B cell (primary cell): ENCODE data around the gene DGAT2. TPM values are rescaled to one million over a fixed set of nuclear protein-coding genes. Genes with fewer than 3 reads are reported as not detected.

Experiments used
- ATAC-seq: fragments of 200-7000 bp; cut with Tn5 transposase; one replicate; pipeline ENCODE4 v1.10.0; 2021; ENCODE audit warnings: low read depth, mild to moderate bottlenecking, moderate number of reproducible peaks, moderate library complexity
- CTCF ChIA-PET: fragments of 350-600 bp; sonication (Branson Sonifier 250); formaldehyde crosslinking; loops from one replicate; lab custom pipeline; 2021; ENCODE audit warnings: antibody characterized with exemption, inconsistent platforms; lab: Charles Lee
- POLR2A ChIA-PET: fragments of 350-600 bp; sonication (Branson Sonifier 250); formaldehyde crosslinking; loops from one replicate; lab custom pipeline; 2021; ENCODE audit warnings: antibody characterized with exemption; lab: Charles Lee
- DNase-seq: peaks from one replicate; pipeline ENCODE4 v3.0.0; 2013
- H2AFZ ChIP-seq: 2 replicates; pipeline ENCODE4 v1.6.1; 2012; ENCODE audit warnings: mild to moderate bottlenecking, low read depth, low read length; ENCODE audit not compliant: insufficient read depth, poor library complexity, severe bottlenecking
- H3K27ac ChIP-seq, 2 donors: 1 replicate in 1 of 2; 2 replicates in 1 of 2; pipeline ENCODE4 v1.5.1; 2012 to 2013; ENCODE audit warnings: low read length in 2 of 2, mild to moderate bottlenecking in 2 of 2, moderate library complexity in 1 of 2
- H3K27me3 ChIP-seq, 4 experiments: fragments of 200-600 bp in 1 of 4; sonication (generic) in 1 of 4; replicated peaks in 1 of 4; 1 replicate in 2 of 4; 2 replicates in 2 of 4; pipeline versions ENCODE4 v1.6.1 to v1.7.0; 2013 to 2016; ENCODE audit warnings: low read length in 3 of 4, mild to moderate bottlenecking in 2 of 4, mixed read lengths in 1 of 4, moderate library complexity in 1 of 4; ENCODE audit not compliant: insufficient read depth in 4 of 4, control insufficient read depth in 3 of 4; ENCODE audit errors: control extremely low read depth in 1 of 4
- H3K36me3 ChIP-seq, 2 experiments: replicated peaks in 1 of 2; 1 replicate in 1 of 2; 2 replicates in 1 of 2; pipeline versions ENCODE4 v1.6.1 to v1.7.1; 2013; ENCODE audit warnings: low read length in 1 of 2; ENCODE audit not compliant: insufficient read depth in 2 of 2, control insufficient read depth in 1 of 2; ENCODE audit errors: control extremely low read depth in 1 of 2, extremely low read depth in 1 of 2
- H3K4me1 ChIP-seq, 2 donors: fragments of 200-600 bp in 1 of 2; sonication (generic) in 1 of 2; 1 replicate in 1 of 2; 2 replicates in 1 of 2; pipeline versions ENCODE4 v1.5.1 to v1.6.1; 2013 to 2017; ENCODE audit warnings: low read length in 2 of 2; ENCODE audit not compliant: control insufficient read depth in 2 of 2, insufficient read depth in 2 of 2
- H3K4me2 ChIP-seq: replicated peaks from 2 replicates; pipeline ENCODE3; 2012; ENCODE audit warnings: mild to moderate bottlenecking, low read depth, low read length; ENCODE audit not compliant: poor library complexity, severe bottlenecking
- H3K4me3 ChIP-seq, 5 experiments: fragments of 200-600 bp in 1 of 5; sonication (generic) in 1 of 5; 1 replicate in 3 of 5; 2 replicates in 2 of 5; pipeline versions ENCODE4 v1.5.1 to v1.7.0; 2011 to 2016; ENCODE audit warnings: low read length in 4 of 5, mild to moderate bottlenecking in 4 of 5, low read depth in 2 of 5, control low read depth in 1 of 5, moderate library complexity in 1 of 5; ENCODE audit not compliant: insufficient read depth in 1 of 5; ENCODE audit errors: control extremely low read depth in 1 of 5, extremely low read depth in 1 of 5
- H3K79me2 ChIP-seq: fragments of 200-600 bp; sonication (generic); one replicate; pipeline ENCODE4 v1.6.0; 2016; ENCODE audit warnings: low read length; ENCODE audit not compliant: control insufficient read depth, insufficient read depth
- H3K9ac ChIP-seq: fragments of 200-600 bp; sonication (generic); 2 replicates; pipeline ENCODE4 v1.6.1; 2017; ENCODE audit warnings: mild to moderate bottlenecking, low read length, moderate library complexity
- H3K9me3 ChIP-seq, 3 donors: one replicate each; pipeline versions ENCODE4 v1.6.1 to v1.7.1; 2013; ENCODE audit warnings: low read length in 2 of 3; ENCODE audit not compliant: control insufficient read depth in 2 of 3, insufficient read depth in 1 of 3; ENCODE audit errors: control extremely low read depth in 1 of 3
- H4K20me1 ChIP-seq: 2 replicates; pipeline ENCODE4 v1.6.0; 2012; ENCODE audit warnings: mild to moderate bottlenecking, low read length; ENCODE audit not compliant: insufficient read depth, control insufficient read depth, poor library complexity, severe bottlenecking
- H3K27ac Mint-ChIP-seq: one replicate; pipeline ENCODE4 v1.8.0; 2021; ENCODE audit warnings: mixed read lengths
- H3K27me3 Mint-ChIP-seq: one replicate; pipeline ENCODE4 v1.8.0; 2021; ENCODE audit warnings: mixed read lengths
- H3K4me1 Mint-ChIP-seq: one replicate; pipeline ENCODE4 v1.8.0; 2021; ENCODE audit warnings: mixed read lengths
- H3K4me3 Mint-ChIP-seq: one replicate; pipeline ENCODE4 v1.8.0; 2021; ENCODE audit warnings: mixed read lengths
- H3K9me3 Mint-ChIP-seq: one replicate; pipeline ENCODE4 v1.8.0; 2022; ENCODE audit warnings: mixed read lengths; ENCODE audit not compliant: insufficient read depth
- CTCF ChIP-seq: fragments of 200-600 bp; IDR thresholded peaks from one replicate; pipeline ENCODE4 v1.8.0; 2022; ENCODE audit warnings: antibody characterized with exemption, mild to moderate bottlenecking
- EZH2 ChIP-seq: IDR thresholded peaks from 2 replicates; pipeline ENCODE4 v1.6.1; 2012; ENCODE audit warnings: borderline replicate concordance, low read depth, mild to moderate bottlenecking, moderate library complexity, low read length; ENCODE audit not compliant: insufficient read depth, poor library complexity, severe bottlenecking
- WGBS: methylation state at CpG from one replicate; pipeline ENCODE4 v1.1.5; 2013; ENCODE audit warnings: missing lambda C conversion rate; ENCODE audit not compliant: insufficient coverage; 5-methylcytosine and 5-hydroxymethylcytosine counted together
- intact Hi-C: fragments of 100-400 bp; cut with micrococcal nuclease; formaldehyde crosslinking; loops from one replicate; pipeline ENCODE4 v1.10.0; 2022
- polyA plus RNA-seq: library from polyadenylated mRNA; depleted of rRNA; stranded (reverse); fragments of >200 nt; gene quantifications from 2 replicates; pipeline ENCODE4 v1.2.3, GENCODE V29; 2012
- total RNA-seq, 2 donors: library from RNA; stranded (reverse); fragments of 120-200 nt in 1 of 2; gene quantifications; 1 replicate in 1 of 2; 2 replicates in 1 of 2; pipeline versions ENCODE4 v1.2.3 to v1.2.4, GENCODE V29; 2013 to 2022

DGAT2 gene
- total and polyA plus RNA-seq, 2 donors (not counting 1 experiment from before 2014, with no cell fraction given), result 5.8 to 6.5 TPM

DNA sequence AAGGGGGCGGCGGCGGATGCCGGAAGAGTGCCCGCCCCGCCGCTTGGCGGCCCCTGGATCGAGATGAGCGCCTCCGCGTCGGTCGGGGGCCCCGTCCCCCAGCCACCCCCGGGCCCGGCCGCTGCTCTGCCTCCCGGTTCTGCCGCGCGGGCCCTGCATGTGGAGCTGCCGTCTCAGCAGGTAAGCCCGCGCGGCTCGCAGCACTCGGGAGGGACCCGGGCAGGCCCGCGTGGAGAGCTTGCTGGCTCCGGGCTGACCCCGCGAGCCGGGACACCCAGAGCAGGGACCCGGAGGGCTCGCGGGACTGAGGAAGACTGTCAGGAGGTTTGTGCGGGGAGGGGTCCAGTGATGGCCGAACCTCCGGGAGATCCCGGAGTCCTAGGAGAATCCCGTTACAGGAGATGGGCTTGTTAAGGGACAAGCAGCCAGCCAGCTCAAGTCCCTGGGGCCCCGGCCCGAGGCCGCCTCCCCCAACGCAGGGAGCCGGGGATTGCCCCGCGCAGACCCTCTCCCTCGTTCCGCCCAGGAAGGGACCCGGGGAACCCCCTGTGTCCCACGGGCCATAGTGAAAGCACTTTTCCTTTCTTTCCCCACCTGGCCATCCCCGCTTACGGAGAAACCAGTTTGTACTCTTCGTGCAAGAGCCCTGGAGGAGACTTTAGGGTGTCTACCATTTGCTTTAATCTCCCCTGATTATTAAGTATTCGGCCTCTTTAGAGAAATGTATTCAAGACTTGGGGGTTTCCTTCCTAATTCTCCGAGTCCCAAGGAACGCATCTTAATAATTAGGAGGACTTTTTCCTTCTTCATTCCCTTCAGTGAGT lies 47.0 kb downstream of the DGAT2 start:
- H3K9ac ChIP-seq, result peak overlapping the region; percentile 95
- ATAC-seq (no peak), DNase-seq (peak; percentile 75)
- WGBS, result under 1% methylated on average over 52 of the region's 60 CpGs
- peaks cover 0 to 4% of the 10 kb centered on the region in 2 experiments for H3K36me3 ChIP-seq
- H3K9me3 Mint-ChIP-seq, result no peaks in the 10 kb centered on the region
- no peaks in the 10 kb centered on the region for H3K27me3 ChIP-seq
- H3K27ac ChIP-seq, result peak overlapping the region; percentile 93 to 97
- H3K79me2 ChIP-seq, result peaks cover 75% of the 10 kb centered on the region
- intact Hi-C loops, result loop anchor here (1.0 to 2.0 kb wide), 4 partner anchors 9 to 419 kb away; no protein-coding TSS in a partner anchor
- no peak overlapping the region for H3K4me3 Mint-ChIP-seq
- no peak for TF ChIP-seq EZH2
- TF ChIP-seq CTCF, result no peak
- peak overlapping the region; percentile 86 for H3K4me2 ChIP-seq
- peak overlapping the region; percentile 80 to 98 (median 95) for H3K4me3 ChIP-seq
- H4K20me1 ChIP-seq, result peaks cover 9% of the 10 kb centered on the region
- no peaks in the 10 kb centered on the region for H3K27me3 Mint-ChIP-seq
- ChIA-PET CTCF (interaction anchor here (0.7 to 13.5 kb wide), 5 partner anchors 14 to 82 kb away, joined by 3 to 149 read pairs (median 8); no protein-coding TSS in a partner anchor), POLR2A (interaction anchor here (0.9 to 2.8 kb wide), 2 partner anchors 9 to 78 kb away, joined by 3 to 20 read pairs; no protein-coding TSS in a partner anchor)
- H3K4me1 ChIP-seq, result peaks cover 44 to 63% of the 10 kb centered on the region in 2 donors
- peaks cover 46% of the 10 kb centered on the region for H3K4me1 Mint-ChIP-seq
- peak overlapping the region; percentile 99 for H3K27ac Mint-ChIP-seq
- H2AFZ ChIP-seq, result peak overlapping the region; percentile 79
- H3K9me3 ChIP-seq, result no peaks in the 10 kb centered on the region
